GM18861 (cell line): ENCODE measurements around the gene NOM1.

Experiments
- ATAC-seq: cut with Tn5 transposase; IDR thresholded peaks from one replicate; pipeline ENCODE4 v1.9.1; 2021; ENCODE audit not compliant: unreplicated experiment

NOM1 gene

DNA sequence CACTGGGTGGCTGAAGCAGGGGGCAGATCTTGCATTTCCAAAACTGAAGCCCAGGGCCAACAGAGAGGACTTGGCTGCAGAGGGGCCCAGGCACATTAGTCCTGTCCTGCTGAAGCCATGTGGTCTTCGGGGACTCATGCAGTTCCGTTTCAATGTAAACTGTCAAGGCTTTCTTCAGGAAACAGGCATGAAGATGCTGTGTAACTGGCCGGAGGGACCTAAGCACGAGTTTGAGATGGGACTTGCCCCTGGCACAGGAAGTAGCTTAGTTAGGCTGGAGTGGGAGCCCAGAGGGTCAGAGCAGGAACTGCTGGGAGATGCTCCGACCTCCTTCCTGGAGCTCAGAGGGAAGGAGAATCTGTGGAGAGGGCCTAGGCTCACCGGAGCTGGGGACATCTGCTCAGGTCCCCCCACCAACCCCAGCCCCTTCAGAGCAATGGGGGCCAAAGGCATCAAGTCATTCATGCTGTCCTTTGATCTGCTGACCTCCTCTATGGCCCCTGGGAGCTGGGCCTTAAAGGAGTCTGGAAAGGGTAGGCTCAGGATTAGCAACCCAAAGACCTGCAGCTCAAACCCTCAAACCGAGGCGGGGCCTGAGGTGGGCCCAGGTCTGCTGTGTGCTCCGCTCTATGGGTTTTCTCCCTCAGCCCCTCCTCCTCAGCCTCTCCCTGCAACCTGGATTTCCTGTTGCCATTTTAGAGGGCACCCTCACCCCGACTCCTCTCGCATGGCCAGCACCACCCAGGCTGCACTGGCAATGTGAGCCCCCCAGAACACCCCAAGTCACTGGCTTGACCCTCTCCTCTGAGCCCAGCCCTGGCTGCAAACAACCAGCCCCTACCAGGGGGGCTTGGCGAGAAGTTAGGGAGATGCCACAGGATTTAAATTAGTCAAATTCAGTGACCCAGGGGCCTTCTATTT lies 65.4 kb downstream of the NOM1 start:
- no peak for ATAC-seq

DNA sequence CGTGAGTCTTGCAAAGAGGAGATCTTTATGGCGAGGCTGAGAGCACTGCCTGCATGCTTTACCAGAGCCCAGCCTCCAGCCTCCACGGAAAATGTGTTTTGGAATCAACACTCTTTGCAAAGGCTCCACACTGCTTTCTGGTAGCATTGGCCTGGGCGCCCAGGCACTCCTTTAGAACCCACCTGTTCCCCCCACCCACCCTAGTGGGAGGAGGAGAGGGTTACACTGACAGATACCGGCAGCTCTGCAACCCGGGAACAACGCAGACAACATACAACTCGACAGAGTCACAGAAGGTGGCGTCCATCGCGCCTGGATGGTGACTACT lies 66.5 kb downstream of the NOM1 start:
- ATAC-seq = no peak

DNA sequence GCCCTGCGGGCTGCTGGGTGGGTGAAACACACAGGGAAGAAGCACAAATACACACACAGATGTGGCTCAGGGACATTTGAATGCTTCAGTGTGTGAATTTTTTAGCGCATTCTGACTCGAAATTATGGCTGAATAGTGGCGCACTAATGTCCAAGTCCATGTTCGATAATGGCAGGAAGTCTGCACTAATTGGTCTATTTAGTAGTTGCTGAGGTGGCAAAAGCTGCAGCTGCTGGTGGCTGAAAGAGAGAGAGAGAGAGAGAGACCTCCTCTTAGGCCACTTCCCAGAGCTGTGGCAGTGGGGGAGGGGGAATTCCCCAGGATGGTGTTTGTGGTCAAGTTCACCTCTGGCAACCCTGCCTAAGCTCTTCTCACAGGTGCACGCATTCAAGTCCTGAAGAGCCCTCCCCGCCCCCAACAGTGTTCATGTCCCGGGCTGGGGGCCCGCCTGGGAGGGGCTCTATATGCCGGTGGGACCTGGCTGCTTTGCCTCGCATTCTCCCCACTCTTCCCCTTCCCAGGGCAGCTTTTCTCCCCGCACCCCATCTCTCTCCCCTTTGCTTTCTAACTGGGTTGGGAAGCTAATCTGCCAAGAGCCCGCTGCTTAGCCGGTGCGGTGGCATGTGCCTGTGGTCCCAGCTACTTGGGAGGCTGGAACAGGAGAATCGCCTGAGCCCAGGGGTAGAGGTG lies 67.0 kb downstream of the NOM1 start:
- peak; percentile 60 for ATAC-seq

DNA sequence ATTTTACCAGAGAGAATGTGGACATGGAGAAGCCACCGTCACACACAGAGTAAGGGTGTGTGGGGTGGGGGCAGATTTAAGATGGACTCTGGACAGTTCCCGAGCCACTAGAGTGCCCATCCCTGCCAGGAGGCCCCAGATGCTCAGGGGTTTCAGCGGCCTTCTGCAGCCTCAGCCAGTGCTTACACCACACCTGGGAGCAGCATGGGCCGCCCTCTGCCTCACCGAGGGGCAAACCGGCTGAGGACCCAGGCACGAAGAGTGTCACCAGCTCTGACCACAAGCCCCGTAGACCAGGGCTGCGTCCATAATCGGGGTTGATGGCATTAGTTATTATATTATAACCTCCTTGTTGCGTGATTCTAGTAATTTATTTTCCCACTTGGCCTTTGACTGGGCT lies 67.6 kb downstream of the NOM1 start:
- no peak for ATAC-seq

DNA sequence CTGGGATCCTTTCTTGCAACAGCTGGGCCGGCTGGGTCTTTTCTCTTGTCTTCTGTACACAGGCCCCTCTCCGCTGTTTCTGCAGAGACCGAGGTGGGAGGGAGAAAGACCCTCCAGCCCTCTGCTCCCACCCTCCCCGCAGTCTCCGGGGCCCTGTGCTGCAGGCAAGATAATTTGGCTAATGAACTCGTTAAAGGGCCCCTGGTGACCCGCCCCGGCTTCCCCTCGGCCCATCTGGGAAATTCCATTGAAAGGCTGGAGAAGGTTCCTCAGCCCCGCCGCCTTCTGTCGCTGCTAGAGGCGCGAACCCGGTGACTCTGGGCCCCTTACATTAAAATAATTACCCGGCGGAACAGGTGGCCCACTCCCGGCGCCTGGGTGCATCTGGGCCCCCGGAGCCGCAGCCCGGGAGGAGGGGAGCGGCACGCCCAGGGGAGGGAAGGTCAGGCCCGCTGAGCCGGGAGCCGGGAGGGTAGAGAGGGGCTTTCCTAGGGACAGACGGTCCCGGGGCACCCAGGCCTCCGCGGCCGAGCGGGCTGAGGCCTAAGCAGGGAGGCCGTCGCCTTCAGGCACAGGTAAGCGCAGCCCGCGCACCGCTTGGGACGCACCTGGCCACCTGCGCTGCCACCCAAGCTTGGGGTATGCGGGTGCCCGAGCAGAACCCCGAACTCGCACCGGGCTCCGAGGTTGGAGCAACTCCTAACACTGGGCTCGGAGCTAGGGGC lies 68.3 kb downstream of the NOM1 start:
- ATAC-seq = no peak

DNA sequence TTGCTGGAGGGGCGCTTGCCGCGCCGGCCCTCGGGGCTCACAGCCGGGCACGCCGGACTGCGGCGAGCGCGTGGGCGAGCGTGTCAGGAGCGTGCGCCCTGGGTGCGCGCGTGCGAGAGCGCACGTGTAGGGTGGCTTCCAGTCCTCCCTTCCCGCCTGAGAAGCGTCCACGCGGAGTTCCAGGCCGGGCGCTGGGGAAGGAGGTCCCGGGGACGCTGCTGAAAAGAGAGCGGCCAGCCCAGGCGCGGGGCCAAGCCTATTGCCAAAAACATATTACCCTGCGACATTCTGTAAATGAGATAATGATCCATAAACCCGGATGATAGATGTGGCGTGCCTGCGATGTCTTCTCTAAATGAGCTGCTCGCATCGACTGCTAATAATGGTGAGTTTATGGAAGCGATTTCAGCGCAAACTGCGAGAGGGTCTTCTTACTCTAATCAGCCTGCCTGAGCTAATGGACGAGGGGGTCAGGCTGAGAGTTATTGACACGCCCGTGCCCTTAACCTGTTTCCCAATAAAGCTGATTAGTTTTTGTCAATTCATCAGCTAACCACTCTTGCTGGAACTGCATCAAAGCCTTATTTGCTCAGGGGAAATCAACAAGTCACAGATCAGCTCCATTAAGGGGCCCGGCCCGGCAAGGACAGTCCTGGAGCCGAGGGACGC lies 69.0 kb downstream of the NOM1 start:
- ATAC-seq = no peak

DNA sequence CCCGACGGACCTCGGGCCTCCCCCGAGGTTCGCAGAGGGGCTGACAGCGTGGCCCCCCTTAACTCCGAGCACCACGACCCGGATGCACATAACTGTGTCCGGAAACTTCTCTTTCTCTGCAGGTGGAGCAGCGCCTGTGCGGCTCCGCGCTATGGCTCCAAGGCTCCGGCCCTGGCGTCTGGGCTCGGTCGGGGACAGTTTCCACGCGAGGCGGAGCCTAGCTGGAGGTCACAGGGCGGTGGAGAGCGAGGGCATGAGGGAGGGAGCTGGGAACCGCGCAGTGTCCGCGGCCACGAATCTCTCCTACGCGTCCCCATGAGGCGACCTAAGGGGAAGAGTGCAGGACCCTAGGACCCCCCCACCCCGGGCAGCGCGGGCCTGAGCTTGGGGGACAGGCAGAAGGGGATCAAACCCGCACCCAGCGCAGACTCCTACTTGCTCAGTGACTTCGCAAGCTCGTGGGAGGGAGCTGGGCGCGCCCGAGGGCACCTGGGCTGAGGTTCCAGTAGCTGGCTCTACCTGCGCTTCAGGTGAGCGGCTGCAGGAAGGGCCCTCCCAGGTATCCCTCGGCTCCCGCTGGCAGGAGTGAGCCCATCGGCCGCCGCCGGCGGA lies 69.6 kb downstream of the NOM1 start:
- ATAC-seq = no peak

DNA sequence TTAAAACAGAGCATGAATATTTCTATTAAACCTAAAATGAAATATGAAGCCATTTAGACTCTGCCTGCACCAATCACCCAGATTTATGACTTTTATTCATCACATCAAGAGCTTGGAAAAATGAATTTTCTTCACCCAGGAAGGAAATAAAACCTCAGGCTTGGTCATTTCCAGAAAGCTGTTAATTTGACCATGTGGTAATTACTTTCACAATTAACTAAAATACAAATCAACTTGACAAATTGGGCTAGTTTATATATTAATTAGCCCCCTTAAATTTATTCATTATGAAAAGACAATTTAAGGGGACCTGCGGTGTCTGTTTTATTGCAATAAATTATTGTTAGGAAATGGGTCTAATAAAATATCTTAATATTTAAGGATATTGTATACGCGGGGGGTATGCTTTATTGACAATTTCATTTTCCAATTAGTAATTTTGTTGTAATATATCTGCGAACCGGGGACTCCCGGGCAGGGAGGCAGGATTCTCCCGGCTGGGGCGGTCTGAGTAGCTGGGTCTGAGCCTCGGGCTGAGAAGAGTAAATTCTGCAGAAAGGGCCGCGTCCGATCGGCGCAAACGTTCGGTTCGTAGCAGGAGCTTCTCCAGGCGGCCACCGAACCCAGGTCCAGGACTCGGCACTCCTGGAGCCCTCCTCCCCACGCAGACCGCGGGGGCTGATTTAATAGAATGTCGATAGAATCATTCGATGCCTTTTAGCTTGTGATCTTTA lies 70.4 kb downstream of the NOM1 start:
- ATAC-seq = no peak

DNA sequence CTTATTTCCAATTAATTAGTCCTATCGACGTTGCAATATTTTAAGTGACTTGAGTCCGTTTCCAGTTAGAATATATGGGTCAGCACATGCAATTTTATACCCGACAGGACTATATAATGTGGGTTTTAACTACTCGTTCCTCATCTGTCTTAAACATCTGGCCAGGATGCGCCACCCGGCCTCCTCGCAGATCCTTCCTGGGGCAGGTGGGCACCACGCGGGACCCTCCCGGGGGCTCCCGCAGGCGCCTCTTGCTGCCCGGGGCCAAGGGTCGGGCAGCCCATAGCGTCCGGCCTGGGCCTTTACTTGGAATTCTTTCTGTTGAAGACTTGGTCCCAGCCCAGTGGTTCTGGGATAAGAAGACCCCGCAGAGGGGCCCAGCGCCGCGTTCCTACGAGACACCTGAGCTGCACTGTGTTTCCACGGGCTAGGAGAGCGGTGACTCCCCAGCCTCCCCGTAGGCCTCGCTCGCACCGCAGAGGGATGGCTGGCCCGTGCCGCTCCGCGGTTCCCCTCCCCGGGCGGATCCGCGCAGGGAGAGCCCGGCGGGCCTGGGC lies 71.1 kb downstream of the NOM1 start:
- ATAC-seq = no peak

DNA sequence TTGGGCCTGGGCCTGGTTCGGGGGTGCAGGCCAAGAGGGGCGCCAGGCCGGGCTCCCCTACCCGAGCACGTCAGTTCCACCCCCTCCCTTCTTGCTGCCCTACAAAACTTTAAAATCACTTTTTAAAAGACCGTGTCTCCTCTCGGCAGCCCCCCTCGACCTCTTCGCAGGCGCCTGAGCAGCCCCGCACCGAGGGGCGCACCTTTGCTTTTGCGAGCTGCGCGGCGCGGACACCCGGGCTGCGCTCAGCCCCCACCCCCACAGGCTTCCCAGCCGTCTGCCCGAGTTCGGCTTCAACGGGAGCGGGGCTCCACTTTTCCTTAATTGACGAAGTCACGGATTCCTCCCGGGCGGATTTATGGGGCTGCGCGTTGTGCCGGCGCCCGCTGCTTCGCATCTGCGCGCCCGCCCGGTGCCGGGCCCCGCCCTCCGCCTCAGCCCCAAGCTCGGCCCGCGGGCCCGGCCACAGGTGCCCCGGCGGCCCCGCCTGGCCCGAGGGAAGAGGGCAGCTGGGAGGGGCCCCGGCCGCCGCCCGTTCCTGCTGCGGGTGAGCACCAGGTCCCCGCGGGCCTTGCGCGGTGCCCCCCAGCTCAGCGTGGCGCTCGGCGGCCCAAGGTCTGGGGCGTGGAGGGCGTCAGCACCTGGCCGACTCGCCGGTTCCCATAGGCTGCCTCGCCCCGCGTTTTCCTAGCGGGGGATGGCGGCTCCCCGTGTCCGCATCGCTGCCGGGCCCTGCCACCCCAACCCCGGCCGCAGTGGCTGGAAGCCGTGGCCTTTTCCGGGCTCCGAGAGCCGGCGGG lies 71.8 kb downstream of the NOM1 start:
- ATAC-seq = no peak

DNA sequence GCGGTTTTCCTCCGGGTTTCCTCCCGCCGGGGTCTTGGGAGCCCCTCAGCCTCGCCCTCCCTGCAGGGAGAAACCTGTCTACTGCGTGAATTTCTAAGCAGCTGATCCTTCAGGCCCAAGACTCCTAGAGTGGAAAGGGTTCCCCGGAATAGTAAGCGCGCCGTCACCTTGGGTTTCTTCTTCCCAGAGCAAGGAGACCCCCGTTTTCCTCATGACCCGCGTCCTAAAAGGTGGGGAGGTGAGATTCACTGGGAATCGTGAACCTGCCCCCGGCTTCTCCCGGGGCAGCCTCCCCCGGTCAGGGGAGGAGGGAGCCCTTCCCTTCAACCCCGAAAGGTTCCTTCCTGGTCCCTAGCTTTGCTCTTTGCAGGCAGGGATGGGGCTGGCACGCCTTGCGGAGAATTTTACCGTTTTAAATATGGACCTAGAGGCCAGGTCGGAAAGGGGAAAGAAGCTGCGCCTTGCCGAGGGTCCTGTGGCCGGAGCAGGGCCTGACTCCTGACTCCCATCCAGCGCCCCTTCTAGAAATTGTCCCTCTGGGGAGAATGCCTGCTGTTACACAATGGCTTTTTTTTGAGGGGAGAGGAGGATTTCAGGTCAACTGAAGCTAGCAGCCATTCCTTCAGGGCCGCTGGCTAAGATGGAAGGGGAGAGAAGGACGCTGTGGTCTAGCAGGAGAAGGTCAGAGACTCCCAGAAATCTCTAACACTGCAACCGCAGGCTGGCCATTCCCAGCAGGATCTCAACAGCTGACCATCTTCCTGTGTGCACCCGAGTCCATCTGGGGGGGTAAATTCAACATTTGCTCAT lies 72.6 kb downstream of the NOM1 start:
- ATAC-seq = no peak
